Activated gamma-delta T cell treated with Interleukin-2 at 50 U/mL for 16 hours (primary cell): Measurements from ENCODE around the gene IRX6.

ENCODE experiments used
- DNase-seq: peaks from one replicate; pipeline ENCODE4 v3.0.0-alpha.2; 2020

Gene IRX6

GRCh38 chr16:55323637-55324271, at the start of gene IRX6:
TSS of gene IRX6 (plus strand) at chr16:55324203. CDS start at chr16:55325092, 889 bp downstream.
- DNase-seq: no peak

GRCh38 chr16:55274391-55274790, 49.6 kb upstream of the IRX6 start:
- no peak for DNase-seq

- no peak for DNase-seq
These were observed 48.8 kb upstream of the IRX6 start for GRCh38 chr16:55275167-55275566.

GRCh38 chr16:55275869-55276268, 48.1 kb upstream of the IRX6 start:
- DNase-seq: no peak

GRCh38 chr16:55277536-55277935, 46.5 kb upstream of the IRX6 start:
- DNase-seq: no peak

- no peak for DNase-seq
These were observed 44.4 kb upstream of the IRX6 start for GRCh38 chr16:55279598-55279997.

GRCh38 chr16:55280587-55280986, 43.4 kb upstream of the IRX6 start:
- no peak for DNase-seq

- DNase-seq: no peak
These were observed 41.6 kb upstream of the IRX6 start for GRCh38 chr16:55282441-55282840.

- DNase-seq: no peak
These were observed 39.9 kb upstream of the IRX6 start for GRCh38 chr16:55283812-55284717.

GRCh38 chr16:55284718-55285099, 39.3 kb upstream of the IRX6 start:
- no peak for DNase-seq

GRCh38 chr16:55285586-55285985, 38.4 kb upstream of the IRX6 start:
- DNase-seq: no peak

GRCh38 chr16:55289353-55289752, 34.6 kb upstream of the IRX6 start:
- DNase-seq: no peak

GRCh38 chr16:55291847-55292246, 32.2 kb upstream of the IRX6 start:
- no peak for DNase-seq

GRCh38 chr16:55292491-55292890, 31.5 kb upstream of the IRX6 start:
- no peak for DNase-seq

GRCh38 chr16:55294129-55294528, 29.9 kb upstream of the IRX6 start:
- DNase-seq: no peak

- no peak for DNase-seq
These were observed 29.1 kb upstream of the IRX6 start for GRCh38 chr16:55294931-55295342.

GRCh38 chr16:55297062-55297909, 26.7 kb upstream of the IRX6 start:
- no peak for DNase-seq

GRCh38 chr16:55297910-55298479, 26.0 kb upstream of the IRX6 start:
- no peak for DNase-seq

- no peak for DNase-seq
These were observed 22.5 kb upstream of the IRX6 start for GRCh38 chr16:55301385-55302008.

- no peak for DNase-seq
These were observed 21.4 kb upstream of the IRX6 start for GRCh38 chr16:55302635-55303034.

GRCh38 chr16:55308973-55309372, 15.0 kb upstream of the IRX6 start:
- DNase-seq: no peak

GRCh38 chr16:55322327-55322726, 1.7 kb upstream of the IRX6 start:
- DNase-seq: no peak
